Loucy (cell line): ENCODE results near the gene SPATA13.

Experiments
- EZH2phosphoT487 ChIP-seq: fragments of 200-600 bp; IDR thresholded peaks from 2 replicates; pipeline ENCODE4 v1.6.1; 2018; ENCODE audit warnings: antibody characterized with exemption, mild to moderate bottlenecking, moderate library complexity, borderline replicate concordance
- TF ChIP-seq, protein P1 (sequence below): fragments of 200-600 bp; sonication (generic); conservative IDR thresholded peaks from 2 replicates; pipeline ENCODE4 v1.5.1; 2014; ENCODE audit warnings: mild to moderate bottlenecking, antibody characterized with exemption, low read length

- TF ChIP-seq, protein P1, sequence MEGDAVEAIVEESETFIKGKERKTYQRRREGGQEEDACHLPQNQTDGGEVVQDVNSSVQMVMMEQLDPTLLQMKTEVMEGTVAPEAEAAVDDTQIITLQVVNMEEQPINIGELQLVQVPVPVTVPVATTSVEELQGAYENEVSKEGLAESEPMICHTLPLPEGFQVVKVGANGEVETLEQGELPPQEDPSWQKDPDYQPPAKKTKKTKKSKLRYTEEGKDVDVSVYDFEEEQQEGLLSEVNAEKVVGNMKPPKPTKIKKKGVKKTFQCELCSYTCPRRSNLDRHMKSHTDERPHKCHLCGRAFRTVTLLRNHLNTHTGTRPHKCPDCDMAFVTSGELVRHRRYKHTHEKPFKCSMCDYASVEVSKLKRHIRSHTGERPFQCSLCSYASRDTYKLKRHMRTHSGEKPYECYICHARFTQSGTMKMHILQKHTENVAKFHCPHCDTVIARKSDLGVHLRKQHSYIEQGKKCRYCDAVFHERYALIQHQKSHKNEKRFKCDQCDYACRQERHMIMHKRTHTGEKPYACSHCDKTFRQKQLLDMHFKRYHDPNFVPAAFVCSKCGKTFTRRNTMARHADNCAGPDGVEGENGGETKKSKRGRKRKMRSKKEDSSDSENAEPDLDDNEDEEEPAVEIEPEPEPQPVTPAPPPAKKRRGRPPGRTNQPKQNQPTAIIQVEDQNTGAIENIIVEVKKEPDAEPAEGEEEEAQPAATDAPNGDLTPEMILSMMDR = no peak
- TF ChIP-seq EZH2phosphoT487 = no peak
Measured at GRCh38 chr13:24192057-24192810, 31.7 kb downstream of the SPATA13 start.
